ENCODE results near the gene NCKAP5.
"Not testable (repeated sequence)": the region's sequence is repeated elsewhere in the genome, so short reads cannot be mapped to it uniquely, and the experiment has no call there.

The NCKAP5 gene

DNA sequence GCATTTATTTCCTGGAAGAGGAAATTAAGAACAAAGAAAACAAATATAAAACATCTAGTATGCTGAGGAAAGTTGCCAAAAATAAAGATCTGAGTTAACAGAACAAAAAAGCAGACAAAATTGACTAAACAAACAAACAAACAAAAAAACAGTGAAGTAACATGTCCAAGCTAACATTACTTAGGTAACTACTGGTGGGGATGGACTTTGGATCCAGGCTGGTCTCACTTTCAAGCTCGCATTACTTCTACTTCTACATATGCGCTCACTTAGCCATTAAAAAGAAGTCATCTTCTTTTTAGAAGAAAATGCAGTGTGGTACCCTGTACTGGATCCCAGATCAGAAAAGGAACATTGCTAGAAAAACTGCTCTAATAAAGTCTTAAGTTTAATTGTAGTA lies 358.9 kb downstream of the NCKAP5 start:
- DNase-seq (ENCODE audit: low read depth, low spot score) = no peak

DNA sequence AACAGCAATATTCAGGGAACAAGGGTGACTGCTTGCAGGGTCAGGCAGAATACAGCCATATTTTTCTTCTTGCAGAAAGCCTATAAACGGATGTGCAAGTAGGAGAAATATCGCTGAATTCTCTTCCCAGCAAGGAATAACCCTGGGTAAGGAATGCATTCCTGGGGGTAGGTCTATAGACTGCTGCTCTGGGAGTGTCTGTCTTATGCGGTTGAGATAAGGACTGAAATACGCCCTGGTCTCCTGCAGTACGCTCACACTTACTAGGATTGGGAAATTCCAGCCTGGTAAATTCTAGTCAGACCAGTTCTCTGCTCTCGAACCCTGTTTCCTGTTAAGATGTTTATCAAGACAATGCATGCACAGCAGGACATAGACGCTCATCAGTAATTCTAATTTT lies 361.6 kb downstream of the NCKAP5 start:
- not testable (repeated sequence) for DNase-seq (ENCODE audit: low read depth, low spot score)

GRCh38 chr2:133204421-133204820 lies 363.8 kb downstream of the NCKAP5 start:
- DNase-seq (ENCODE audit: low read depth, low spot score) = no peak

DNA sequence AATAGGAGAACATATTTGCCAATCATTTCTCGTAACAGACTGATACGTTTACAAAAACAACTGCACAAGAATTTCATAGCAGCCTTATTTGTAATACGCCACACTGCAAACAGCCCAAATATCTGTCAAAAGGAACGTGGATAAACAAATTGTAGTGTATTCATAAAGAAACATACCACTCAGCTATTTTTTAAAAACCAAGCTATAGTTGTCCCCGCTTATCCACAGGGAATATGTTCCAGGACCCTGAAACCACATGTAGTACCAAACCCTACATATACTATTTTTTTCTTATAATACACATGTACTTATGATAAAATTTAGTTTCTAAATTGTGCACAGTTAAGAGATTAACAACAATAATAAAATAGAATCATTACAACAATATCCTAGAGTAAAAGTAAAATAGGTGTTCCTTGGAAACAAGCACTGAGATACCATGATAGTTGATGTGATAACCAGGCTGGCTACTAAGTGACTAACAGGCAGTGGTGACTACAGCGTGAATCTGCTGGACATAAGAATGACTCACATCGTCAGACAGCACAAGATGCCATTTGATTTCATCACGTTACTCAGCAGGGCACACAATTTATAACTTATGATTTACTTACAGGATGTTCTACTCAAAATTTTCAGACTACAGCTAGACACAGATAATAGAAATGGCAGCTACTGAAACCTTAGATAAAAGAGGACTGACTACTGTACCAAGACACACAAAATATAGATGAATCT lies 367.4 kb downstream of the NCKAP5 start:
- no peak for DNase-seq (ENCODE audit: low read depth, low spot score)

DNA sequence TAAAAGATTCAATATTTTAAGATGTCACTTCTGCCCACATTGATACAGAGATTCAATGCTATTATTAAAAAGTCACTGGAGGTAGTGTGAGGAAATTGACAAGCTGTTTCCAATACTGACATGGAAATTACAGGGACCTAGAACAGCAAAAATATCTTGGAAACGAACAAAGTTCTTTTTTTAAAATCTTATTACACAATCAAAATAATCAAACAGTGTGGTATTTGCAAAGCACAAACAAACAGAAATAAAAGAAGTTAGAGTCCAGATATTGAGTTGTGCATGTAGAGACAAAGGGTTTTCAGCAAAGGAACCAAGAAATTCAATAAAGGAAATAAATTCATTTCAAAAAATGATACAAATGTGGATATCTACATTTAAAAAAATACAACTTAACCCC lies 369.6 kb downstream of the NCKAP5 start:
- no peak for DNase-seq (ENCODE audit: low read depth, low spot score)

GRCh38 chr2:133197156-133197555 lies 371.1 kb downstream of the NCKAP5 start:
- DNase-seq (ENCODE audit: low read depth, low spot score) = no peak

DNA sequence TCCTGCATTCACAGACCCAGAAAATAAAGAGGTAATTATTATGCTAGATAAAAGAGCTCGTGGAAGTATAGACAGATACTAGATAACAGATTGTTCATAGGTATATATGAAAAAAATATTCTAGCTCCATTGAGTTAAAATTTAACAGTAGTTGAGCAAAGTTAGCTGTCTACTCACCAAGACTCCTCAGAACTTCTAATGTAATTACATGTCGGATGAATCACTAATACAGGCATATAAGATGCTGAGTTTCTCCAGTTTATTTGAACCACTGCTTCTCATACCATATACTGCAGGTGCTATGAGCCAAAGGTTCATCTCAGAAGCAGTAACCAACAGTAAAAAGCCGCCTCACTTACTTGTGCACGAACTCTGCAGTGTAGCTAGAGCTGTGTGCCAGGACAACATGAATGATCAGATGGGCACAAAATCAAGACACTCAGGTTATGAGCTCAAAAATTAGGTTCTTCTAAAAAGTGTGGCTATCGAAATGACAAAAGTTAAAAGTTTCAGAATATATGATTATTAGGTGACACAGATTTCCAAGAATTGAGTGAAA lies 373.4 kb downstream of the NCKAP5 start:
- no peak for DNase-seq (ENCODE audit: low read depth, low spot score)

- no peak for DNase-seq (ENCODE audit: low read depth, low spot score)
Observed at GRCh38 chr2:133194362-133194655, 374.0 kb downstream of the NCKAP5 start.

DNA sequence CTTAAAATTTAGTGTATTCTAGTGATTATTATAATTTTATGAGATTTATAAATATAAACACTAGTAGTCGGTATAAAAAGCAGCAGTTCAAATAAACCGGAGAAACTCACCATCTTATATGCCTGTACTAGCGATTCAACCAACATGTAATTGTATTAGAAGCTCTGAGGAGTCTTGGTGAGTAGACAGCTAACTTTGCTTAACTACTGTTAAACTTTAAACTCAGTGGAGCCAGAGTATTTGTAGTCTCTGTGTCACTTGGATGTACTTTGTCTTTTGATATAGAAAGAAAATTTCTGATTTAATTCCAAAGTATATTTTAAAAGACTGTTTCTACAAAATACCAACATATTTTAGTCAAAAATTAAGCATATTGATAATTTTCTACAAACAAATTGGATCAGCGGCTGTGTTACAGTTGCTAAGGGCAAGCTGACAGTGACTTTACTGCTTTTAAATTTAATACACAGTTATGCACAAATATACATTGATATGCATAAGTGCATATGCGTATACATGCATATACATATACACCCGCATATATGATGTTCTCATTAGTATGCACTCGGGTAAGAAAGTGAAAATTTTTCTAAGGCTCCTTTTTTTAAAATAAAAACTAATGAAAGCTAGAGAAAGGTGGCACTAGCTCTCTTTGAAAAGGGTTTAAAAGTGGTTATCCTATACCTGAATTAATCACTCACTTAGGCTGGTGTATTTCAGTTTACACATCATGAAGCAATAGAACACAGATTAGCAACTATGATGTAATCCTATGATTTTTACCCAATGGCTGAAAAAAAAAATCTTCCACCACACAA lies 374.5 kb downstream of the NCKAP5 start:
- no peak for DNase-seq (ENCODE audit: low read depth, low spot score)

GRCh38 chr2:133192028-133192427 lies 376.2 kb downstream of the NCKAP5 start:
- no peak for DNase-seq (ENCODE audit: low read depth, low spot score)

- DNase-seq (ENCODE audit: low read depth, low spot score) = no peak
Observed at GRCh38 chr2:133177196-133177595, 391.1 kb downstream of the NCKAP5 start.

DNA sequence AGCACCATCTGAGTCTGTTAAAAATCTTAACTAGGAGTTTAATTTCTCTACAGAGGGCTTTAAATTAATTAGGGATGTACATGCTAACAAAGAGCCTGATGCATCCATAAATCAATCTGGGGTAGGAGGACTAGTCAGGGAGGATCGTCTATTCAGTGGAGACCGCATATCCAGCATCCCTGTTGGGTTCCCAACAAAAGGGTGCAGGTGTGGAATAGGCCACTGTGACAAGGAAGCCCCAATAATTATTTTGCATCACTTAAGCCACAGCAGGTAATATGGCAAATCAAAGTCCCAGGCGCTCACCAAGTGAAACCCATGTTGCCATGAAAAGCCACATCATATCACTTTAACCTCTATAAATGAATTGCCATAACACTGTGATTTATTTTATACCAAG lies 392.3 kb downstream of the NCKAP5 start:
- no peak for DNase-seq (ENCODE audit: low read depth, low spot score)

GRCh38 chr2:133173224-133173623 lies 395.0 kb downstream of the NCKAP5 start:
- no peak for DNase-seq (ENCODE audit: low read depth, low spot score)

DNA sequence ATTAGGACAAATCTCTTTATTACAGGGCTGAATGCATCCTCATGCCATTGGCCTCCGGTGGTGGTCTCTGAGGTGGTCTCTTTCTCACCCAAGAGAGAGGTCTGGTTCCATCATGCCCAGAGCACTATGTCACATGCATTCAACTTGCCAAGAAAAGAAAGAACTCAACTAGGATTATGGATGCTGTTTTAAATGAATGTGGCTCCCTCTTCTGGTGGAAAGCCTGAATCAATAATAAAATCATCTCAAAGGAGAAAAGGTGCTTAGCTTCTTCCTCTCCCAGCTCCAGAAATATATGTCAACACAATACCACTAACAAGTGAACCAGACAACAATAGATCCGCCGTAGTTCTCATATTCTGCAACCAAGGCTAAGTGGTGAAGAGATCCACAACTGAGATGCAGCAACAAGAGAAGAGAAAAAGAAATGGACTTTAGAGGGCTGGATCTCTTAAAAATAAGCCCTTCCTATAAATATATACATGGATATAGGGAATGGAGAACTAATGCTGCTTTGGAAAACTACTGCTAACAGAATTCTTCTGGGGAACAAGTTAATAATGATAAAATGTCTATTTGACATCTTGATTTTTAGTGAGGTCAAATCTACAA lies 396.8 kb downstream of the NCKAP5 start:
- peak; percentile 50 for DNase-seq (ENCODE audit: low read depth, low spot score)

GRCh38 chr2:133169274-133169912 lies 398.9 kb downstream of the NCKAP5 start:
- DNase-seq (ENCODE audit: low read depth, low spot score) = no peak

DNA sequence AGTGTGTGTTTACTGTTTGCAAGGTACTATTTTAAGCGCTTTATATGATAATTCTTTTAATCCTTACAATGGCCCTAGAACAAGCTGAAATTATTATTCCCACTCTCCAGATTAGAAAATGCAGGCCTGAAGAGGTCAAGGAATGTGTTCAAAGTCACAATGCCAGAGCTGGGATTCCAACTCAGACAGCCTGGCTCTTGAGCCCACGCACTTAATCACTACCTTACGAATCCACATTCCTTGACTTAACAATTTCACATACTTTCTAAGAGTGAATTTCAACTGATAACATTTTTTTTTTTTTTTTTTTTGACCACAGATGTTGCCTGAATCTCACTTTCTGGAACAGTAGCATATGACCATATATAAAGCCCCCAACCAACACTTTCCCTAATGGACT lies 400.3 kb downstream of the NCKAP5 start:
- DNase-seq (ENCODE audit: low read depth, low spot score) = no peak

DNA sequence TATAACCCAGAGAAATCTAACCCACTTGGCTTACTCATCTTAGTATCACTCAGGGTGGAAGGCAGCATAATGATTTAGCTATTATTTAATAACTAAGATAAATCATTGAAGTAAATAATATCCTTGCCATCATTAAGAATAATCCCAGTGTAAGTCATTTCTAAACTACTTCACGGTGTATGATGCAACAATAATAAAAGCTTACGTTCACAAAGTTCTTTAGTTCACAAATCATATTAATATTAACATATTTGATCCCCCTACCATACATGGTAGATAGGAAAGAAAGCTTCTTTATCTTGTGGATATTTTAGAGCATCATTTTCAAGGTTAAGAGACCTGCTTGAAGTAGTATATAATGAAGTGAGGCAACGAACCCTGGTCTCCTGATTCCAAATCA lies 401.0 kb downstream of the NCKAP5 start:
- no peak for DNase-seq (ENCODE audit: low read depth, low spot score)

DNA sequence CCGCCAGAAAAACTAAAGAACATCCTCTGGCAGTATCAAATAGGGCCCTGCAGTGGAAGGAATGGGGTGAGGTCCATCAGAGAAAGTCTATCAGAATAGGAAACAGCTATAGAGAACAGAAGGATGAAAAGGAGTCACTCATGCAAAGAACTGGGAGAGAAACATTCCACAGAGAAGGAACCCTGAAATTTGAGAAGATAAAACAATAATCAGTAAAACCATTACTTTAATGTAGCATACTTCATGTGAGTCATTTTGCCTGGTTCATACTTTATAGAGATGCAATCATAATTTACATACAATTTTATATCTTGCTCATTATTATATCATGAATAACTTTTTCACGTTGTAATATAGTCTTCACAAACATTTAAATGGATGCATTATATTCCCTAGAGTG lies 402.2 kb downstream of the NCKAP5 start:
- DNase-seq (ENCODE audit: low read depth, low spot score) = no peak

DNA sequence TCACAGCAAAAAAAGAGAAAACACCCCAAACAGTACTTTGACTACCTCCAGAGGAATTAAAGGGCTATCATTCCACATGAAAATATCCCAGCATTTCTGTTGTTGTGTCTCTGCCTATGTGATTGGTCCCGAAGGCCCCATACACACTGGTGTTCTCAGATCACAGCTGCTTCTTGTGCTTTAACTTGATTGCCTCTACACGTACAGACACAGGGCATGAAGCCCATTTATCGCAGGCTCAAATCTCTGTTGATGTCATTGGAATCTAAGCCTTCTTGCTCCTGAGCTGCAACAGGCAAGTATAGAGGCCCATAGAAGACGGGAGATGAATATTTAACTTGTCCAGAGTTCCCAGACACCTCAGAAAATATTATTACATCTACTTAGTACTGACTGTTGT lies 405.2 kb downstream of the NCKAP5 start:
- DNase-seq (ENCODE audit: low read depth, low spot score) = no peak

DNA sequence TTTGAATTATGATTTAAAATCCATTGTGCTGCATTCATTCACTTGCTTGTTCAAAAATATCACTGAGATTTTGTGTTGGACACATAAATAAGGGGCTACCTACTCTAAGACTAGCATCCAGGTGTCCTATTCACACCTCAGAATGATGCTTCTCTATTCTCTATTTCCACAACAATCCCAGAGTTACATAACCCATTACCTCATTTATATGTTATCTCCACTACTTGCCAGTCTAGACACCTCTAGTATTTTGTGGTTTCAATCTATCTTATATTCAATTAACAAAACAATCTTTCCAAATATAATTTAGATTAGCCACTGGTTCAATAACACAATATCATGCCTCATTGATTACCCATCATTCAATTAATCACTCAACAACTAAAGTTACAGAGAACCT lies 409.8 kb downstream of the NCKAP5 start:
- DNase-seq (ENCODE audit: low read depth, low spot score) = no peak

DNA sequence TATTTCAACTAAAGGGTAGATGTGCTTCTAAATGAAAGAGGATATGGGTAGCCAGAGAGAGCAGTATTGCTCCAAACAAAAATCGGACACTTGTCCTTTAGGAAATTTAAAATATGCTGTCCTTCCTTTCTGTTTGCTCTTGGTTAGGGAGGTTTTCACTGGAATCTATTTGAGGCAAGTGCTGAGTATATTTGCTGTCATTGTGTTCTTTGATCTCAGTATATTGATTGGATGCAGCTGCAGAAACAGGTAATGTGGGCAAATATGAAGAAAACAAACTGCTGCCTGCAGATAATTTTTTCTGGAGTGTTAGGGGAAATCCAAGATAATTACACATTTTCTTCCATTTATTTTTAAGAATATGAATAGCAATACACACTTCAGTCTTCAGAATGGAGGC lies 410.2 kb downstream of the NCKAP5 start:
- DNase-seq (ENCODE audit: low read depth, low spot score) = no peak

DNA sequence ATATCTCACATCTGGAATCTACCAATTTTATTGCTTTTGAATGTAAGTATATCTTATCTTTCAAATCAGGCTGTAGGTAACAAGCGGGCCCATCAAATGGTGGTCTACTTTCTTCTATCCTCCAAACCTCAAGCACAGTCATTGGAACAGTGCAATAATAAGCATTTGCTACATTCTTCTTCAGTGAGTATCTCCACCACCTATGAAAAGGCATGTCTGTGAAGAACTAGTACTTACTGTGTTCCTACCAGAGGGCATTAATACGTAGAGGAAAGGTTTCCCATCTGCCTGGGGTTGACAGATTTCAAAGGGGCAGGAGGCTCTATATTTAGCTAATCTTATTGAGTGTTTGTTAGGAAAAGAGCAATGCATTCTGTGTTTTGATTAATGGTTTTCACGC lies 411.1 kb downstream of the NCKAP5 start:
- DNase-seq (ENCODE audit: low read depth, low spot score) = no peak

Measured in ELF-1 (cell line).